Lung (tissue), 12 donors: ENCODE measurements around the gene NPAS3. TPM values are rescaled to one million over a fixed set of nuclear protein-coding genes. Genes with fewer than 3 reads are reported as not detected.

Experiments
- ATAC-seq: fragments of 200-7000 bp; cut with Tn5 transposase; one replicate; pipeline ENCODE4 v1.9.1; 2020; ENCODE audit warnings: moderate number of reproducible peaks; ENCODE audit not compliant: insufficient read depth, low FRiP score
- DNase-seq, 3 donors: peaks; one replicate each; pipeline ENCODE4 v3.0.0-alpha.2; 2013 to 2017
- H3K27ac ChIP-seq, 2 donors: one replicate each; pipeline ENCODE4 v1.5.1; 2013; ENCODE audit warnings: mild to moderate bottlenecking in 2 of 2, moderate library complexity in 2 of 2, control low read depth in 1 of 2, inconsistent platforms in 1 of 2, low read depth in 1 of 2, low read length in 1 of 2
- H3K27me3 ChIP-seq, 3 donors: one replicate each; pipeline ENCODE4 v1.5.1; 2013; ENCODE audit warnings: low read length in 2 of 3; ENCODE audit not compliant: control insufficient read depth in 3 of 3, insufficient read depth in 3 of 3
- H3K36me3 ChIP-seq, 4 donors: one replicate each; pipeline ENCODE4 v1.5.1; 2013; ENCODE audit warnings: low read length in 4 of 4, mild to moderate bottlenecking in 1 of 4, moderate library complexity in 1 of 4; ENCODE audit not compliant: control insufficient read depth in 4 of 4, insufficient read depth in 4 of 4
- H3K4me1 ChIP-seq, 5 donors: one replicate each; pipeline ENCODE4 v1.5.1; 2013; ENCODE audit warnings: low read length in 5 of 5, mild to moderate bottlenecking in 2 of 5, moderate library complexity in 1 of 5; ENCODE audit not compliant: control insufficient read depth in 5 of 5, insufficient read depth in 5 of 5
- H3K4me3 ChIP-seq: one replicate; pipeline ENCODE4 v1.5.1; 2013; ENCODE audit warnings: mild to moderate bottlenecking, control low read depth, moderate library complexity
- H3K9ac ChIP-seq, 2 donors: one replicate each; pipeline ENCODE4 v1.5.1; 2013; ENCODE audit warnings: low read length in 2 of 2, control low read depth in 1 of 2; ENCODE audit not compliant: insufficient read depth in 1 of 2
- H3K9me3 ChIP-seq, 4 donors: one replicate each; pipeline ENCODE4 v1.5.1; 2013; ENCODE audit warnings: low read length in 3 of 4, mild to moderate bottlenecking in 1 of 4, moderate library complexity in 1 of 4; ENCODE audit not compliant: control insufficient read depth in 4 of 4, insufficient read depth in 3 of 4
- CTCF ChIP-seq: IDR thresholded peaks from 2 replicates; pipeline ENCODE4 v1.5.1; 2012; ENCODE audit warnings: mild to moderate bottlenecking; ENCODE audit errors: control extremely low read depth, extremely low read depth
- WGBS, 2 donors: extraction: QIAGEN DNeasy Blood & Tissue Kit; methylation state at CpG; one replicate each; pipeline ENCODE4 v1.1.7; 2013; 5-methylcytosine and 5-hydroxymethylcytosine counted together
- polyA plus RNA-seq, 2 donors: library from polyadenylated mRNA; stranded (reverse); fragments of 200-250 nt; gene quantifications; one replicate each; pipeline ENCODE4 v1.2.1, GENCODE V29; 2013
- total RNA-seq, 2 donors: library from RNA; depleted of rRNA in 1 of 2; stranded (reverse); fragments of >200 nt in 1 of 2; gene quantifications; one replicate each; pipeline ENCODE4 v1.2.1, GENCODE V29; 2014 to 2021
- donor health status: control.
- donor health status: control.
- donor health status: Bipolar disorder and iron deficiency.
- donor health status: healthy.
- donor health status: DM: yes; HTN: yes; CAD: no.

The NPAS3 gene
- total and polyA plus RNA-seq, 4 donors, result 0.13 to 0.48 (median 0.33) TPM

- Histone ChIP-seq H3K9ac (no peak overlapping the region), H3K36me3 (no peaks in the 10 kb centered on the region), H3K9me3 (no peaks in the 10 kb centered on the region), H3K27ac (no peak overlapping the region), H3K4me3 (no peak overlapping the region), H3K27me3 (peaks cover 0 to 2% (median 2%) of the 10 kb centered on the region in 3 donors), H3K4me1 (no peaks in the 10 kb centered on the region)
- ATAC-seq (no peak), DNase-seq (no peak)
- 87 to 89% methylated on average over 4 of the region's 4 CpGs for WGBS, 2 donors
- TF ChIP-seq CTCF, result no peak
Measured at GRCh38 chr14:33754261-33754660, 815.6 kb downstream of the NPAS3 start.

- DNase-seq (no peak), ATAC-seq (no peak)
- Histone ChIP-seq H3K36me3 (no peaks in the 10 kb centered on the region), H3K4me3 (no peak overlapping the region), H3K9ac (no peak overlapping the region), H3K9me3 (no peaks in the 10 kb centered on the region), H3K27me3 (peaks cover 0 to 2% (median 2%) of the 10 kb centered on the region in 3 donors), H3K27ac (no peak overlapping the region), H3K4me1 (no peaks in the 10 kb centered on the region)
- WGBS, 2 donors, result 93 to 94% methylated on average over 5 of the region's 5 CpGs
- TF ChIP-seq CTCF, result no peak
Measured at GRCh38 chr14:33755358-33755757, 816.7 kb downstream of the NPAS3 start.

DNA sequence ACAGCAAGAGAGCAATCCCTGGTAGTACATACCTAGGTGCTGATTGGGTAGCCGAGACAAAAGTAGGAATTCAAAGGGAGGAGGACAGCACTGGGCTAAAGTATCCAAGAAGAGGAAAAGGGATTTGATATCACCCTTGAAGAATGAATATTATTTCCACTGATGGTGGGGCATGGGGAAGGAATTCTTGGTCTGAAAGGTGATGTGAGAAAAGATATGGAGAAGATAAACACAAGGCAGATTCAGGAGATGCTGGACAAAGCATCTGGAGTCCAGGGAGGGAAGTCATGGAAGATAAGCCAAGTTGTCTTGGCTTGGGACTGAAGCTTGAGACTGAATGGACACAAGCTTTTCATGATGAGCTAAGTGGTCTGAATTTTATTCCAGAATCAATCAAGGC, 818.2 kb downstream of the NPAS3 start:
- H3K4me1 ChIP-seq, result no peaks in the 10 kb centered on the region
- no peak for TF ChIP-seq CTCF
- no peak overlapping the region for H3K4me3 ChIP-seq
- WGBS, 2 donors, result 41 to 96% methylated on average over 1 of the region's 1 CpG
- no peak overlapping the region for H3K27ac ChIP-seq
- H3K9ac ChIP-seq, result no peak overlapping the region
- H3K36me3 ChIP-seq, result no peaks in the 10 kb centered on the region
- DNase-seq, result no peak
- peaks cover 0 to 2% (median 2%) of the 10 kb centered on the region in 3 donors for H3K27me3 ChIP-seq
- no peak for ATAC-seq
- no peaks in the 10 kb centered on the region for H3K9me3 ChIP-seq

GRCh38 chr14:33758547-33758946, 819.9 kb downstream of the NPAS3 start:
- H3K36me3 ChIP-seq, result no peaks in the 10 kb centered on the region
- peaks cover 0 to 2% (median 0%) of the 10 kb centered on the region in 3 donors for H3K27me3 ChIP-seq
- TF ChIP-seq CTCF, result no peak
- no peaks in the 10 kb centered on the region for H3K9me3 ChIP-seq
- ATAC-seq (no peak), DNase-seq (no peak)
- H3K4me3 ChIP-seq, result no peak overlapping the region
- no peak overlapping the region for H3K27ac ChIP-seq
- peaks cover 0 to 3% (median 0%) of the 10 kb centered on the region in 5 donors for H3K4me1 ChIP-seq
- no peak overlapping the region for H3K9ac ChIP-seq
